ENCODE data around the gene USP51. TPM values are rescaled to one million over a fixed set of nuclear protein-coding genes. Genes with fewer than 3 reads are reported as not detected.

Gene USP51
- total RNA-seq, 1 experiment from 2014 or later: not detected

- Histone ChIP-seq H3K9me3 (ENCODE audit: control insufficient read depth in 1 of 2, insufficient read depth in 1 of 2, low read depth in 1 of 2, low read length in 2 of 2) (no peaks in the 10 kb centered on the region), H4K20me1 (ENCODE audit: insufficient read depth) (no peaks in the 10 kb centered on the region), H3K36me3 (ENCODE audit: control insufficient read depth in 1 of 2, insufficient read depth in 2 of 2, low read length in 2 of 2) (no peaks in the 10 kb centered on the region), H3K4me2 (ENCODE audit: low read length) (no peak overlapping the region), H3K9ac (ENCODE audit: low read length) (no peak overlapping the region), H3K4me3 (replicated peaks in 1 of 2; ENCODE audit: low read depth in 1 of 2, low read length in 2 of 2) (no peak overlapping the region), H3K79me2 (ENCODE audit: insufficient read depth, low read length) (no peaks in the 10 kb centered on the region), H2AFZ (ENCODE audit: low read depth, low read length, poor library complexity, severe bottlenecking) (no peak overlapping the region), H3K4me1 (ENCODE audit: control insufficient read depth in 1 of 2, insufficient read depth in 2 of 2, low read length in 2 of 2) (no peaks in the 10 kb centered on the region), H3K9me2 (ENCODE audit: insufficient read depth) (no peaks in the 10 kb centered on the region), H3K27ac (ENCODE audit: low read depth, low read length) (no peak overlapping the region), H3K27me3 (ENCODE audit: insufficient read depth, low read length) (no peaks in the 10 kb centered on the region)
- BruUV-seq (replicated peaks): no TSS peak
- RAD21 ChIA-PET (ENCODE audit: low non-redundant PET in 1 of 2, low total read pairs in 2 of 2, uncharacterized antibody in 2 of 2, unreplicated experiment in 2 of 2): no interaction called here
- POLR2A ChIA-PET: no interaction called here
- TF ChIP-seq FOSL1 (IDR thresholded peaks at IDR 0.05; ENCODE audit: low read depth) (no peak), POLR2A (IDR thresholded peaks at IDR 0.05; ENCODE audit: borderline replicate concordance, extremely low read depth, insufficient read depth, insufficient read length) (no peak), RAD21 (IDR thresholded peaks at IDR 0.05; ENCODE audit: low read depth) (no peak), SIN3A (IDR thresholded peaks at IDR 0.05; ENCODE audit: low read depth) (no peak), EGR1 (IDR thresholded peaks at IDR 0.05; ENCODE audit: low read depth) (no peak), SRF (IDR thresholded peaks at IDR 0.05; ENCODE audit: low read depth) (no peak), CEBPB (IDR thresholded peaks at IDR 0.05; ENCODE audit: low read depth) (no peak)
- no peak for ATAC-seq
- no peak for DNase-seq (ENCODE audit: low read depth, low spot score)
- intact Hi-C loops (cut with micrococcal nuclease): no loop called here
- CTCF ChIA-PET: no interaction called here
Observed at GRCh38 chrX:55524487-55524886, 34.8 kb upstream of the USP51 start.

- DNase-seq (ENCODE audit: low read depth, low spot score) (no peak), ATAC-seq (no peak)
- Histone ChIP-seq H3K4me2 (ENCODE audit: low read length) (no peak overlapping the region), H3K27ac (ENCODE audit: low read depth, low read length) (no peak overlapping the region), H3K9me3 (ENCODE audit: control insufficient read depth in 1 of 2, insufficient read depth in 1 of 2, low read depth in 1 of 2, low read length in 2 of 2) (no peaks in the 10 kb centered on the region), H3K27me3 (ENCODE audit: insufficient read depth, low read length) (no peaks in the 10 kb centered on the region), H4K20me1 (ENCODE audit: insufficient read depth) (no peaks in the 10 kb centered on the region), H3K79me2 (ENCODE audit: insufficient read depth, low read length) (no peaks in the 10 kb centered on the region), H3K36me3 (ENCODE audit: control insufficient read depth in 1 of 2, insufficient read depth in 2 of 2, low read length in 2 of 2) (no peaks in the 10 kb centered on the region), H3K4me3 (replicated peaks in 1 of 2; ENCODE audit: low read depth in 1 of 2, low read length in 2 of 2) (no peak overlapping the region), H2AFZ (ENCODE audit: low read depth, low read length, poor library complexity, severe bottlenecking) (no peak overlapping the region), H3K9me2 (ENCODE audit: insufficient read depth) (no peaks in the 10 kb centered on the region), H3K9ac (ENCODE audit: low read length) (no peak overlapping the region), H3K4me1 (ENCODE audit: control insufficient read depth in 1 of 2, insufficient read depth in 2 of 2, low read length in 2 of 2) (no peaks in the 10 kb centered on the region)
- ChIA-PET CTCF (no interaction called here), POLR2A (no interaction called here), RAD21 (ENCODE audit: low non-redundant PET in 1 of 2, low total read pairs in 2 of 2, uncharacterized antibody in 2 of 2, unreplicated experiment in 2 of 2) (no interaction called here)
- TF ChIP-seq POLR2AphosphoS5 (IDR thresholded peaks at IDR 0.05; ENCODE audit: low read depth, low read length) (no peak), EZH2 (IDR thresholded peaks at IDR 0.05) (no peak), ELF1 (IDR thresholded peaks at IDR 0.05; ENCODE audit: borderline replicate concordance, low read depth) (no peak), YY1 (IDR thresholded peaks at IDR 0.05; ENCODE audit: extremely low read depth, insufficient replicate concordance, low read depth, low read length) (no peak), RAD21 (IDR thresholded peaks at IDR 0.05; ENCODE audit: low read depth) (no peak), POLR2A (IDR thresholded peaks at IDR 0.05; ENCODE audit: borderline replicate concordance, extremely low read depth, insufficient read depth, insufficient read length) (no peak), EZH2phosphoT487 (IDR thresholded peaks at IDR 0.05; ENCODE audit: borderline replicate concordance) (no peak), EGR1 (IDR thresholded peaks at IDR 0.05; ENCODE audit: low read depth) (no peak)
- BruUV-seq (replicated peaks): no TSS peak
- intact Hi-C loops (cut with micrococcal nuclease): no loop called here
Observed at GRCh38 chrX:55523356-55523755, 33.7 kb upstream of the USP51 start.
